Endothelial cell of umbilical vein (primary cell): ENCODE results near the gene FURIN.

ENCODE experiments used
- CTCF ChIP-seq, 2 donors: IDR thresholded peaks; 1 replicate in 1 of 2; 2 replicates in 1 of 2; pipeline ENCODE4 v1.5.1; 2011; ENCODE audit warnings: low read length in 2 of 2, mild to moderate bottlenecking in 2 of 2, moderate library complexity in 2 of 2, control low read depth in 1 of 2, inconsistent platforms in 1 of 2, low read depth in 1 of 2; ENCODE audit not compliant: insufficient read depth in 1 of 2; ENCODE audit errors: extremely low read depth in 1 of 2
- EZH2 ChIP-seq: IDR thresholded peaks from 2 replicates; pipeline ENCODE4 v1.6.1; 2012; ENCODE audit warnings: borderline replicate concordance, low read depth, mild to moderate bottlenecking, moderate library complexity, low read length, inconsistent platforms; ENCODE audit not compliant: severe bottlenecking
- JUN ChIP-seq: IDR thresholded peaks from 2 replicates; pipeline ENCODE4 v1.6.1; 2011; ENCODE audit warnings: borderline replicate concordance, low read depth; ENCODE audit not compliant: insufficient read length, insufficient read depth
- MYC ChIP-seq: IDR thresholded peaks from one replicate; pipeline ENCODE4 v1.6.1; 2011; ENCODE audit warnings: mild to moderate bottlenecking, low read depth, low read length
- POLR2AphosphoS5 ChIP-seq: IDR thresholded peaks from 2 replicates; pipeline ENCODE4 v1.6.1; 2012; ENCODE audit warnings: low read depth, mild to moderate bottlenecking, control low read depth, low read length, moderate library complexity; ENCODE audit not compliant: insufficient read depth

GRCh38 chr15:90869140-90869541 lies 753 bp downstream of the FURIN start:
- TF ChIP-seq CTCF (IDR thresholded peaks at IDR 0.05; ENCODE audit: extremely low read depth in 1 of 2, insufficient read depth in 1 of 2, low read depth in 1 of 2, low read length in 2 of 2) (no peak), POLR2AphosphoS5 (no peak), MYC (no peak), JUN (no peak), EZH2 (no peak)
